HCT116 (cell line): Measurements from ENCODE around the gene PCBP3. TPM values are rescaled to one million over a fixed set of nuclear protein-coding genes. Genes with fewer than 3 reads are reported as not detected.

Experiments
- ATAC-seq: fragments of 200-7000 bp; cut with Tn5 transposase; 2 replicates; pipeline ENCODE4 v1.9.1; 2020; ENCODE audit warnings: mild to moderate bottlenecking, moderate library complexity
- BruUV-seq: library from RNA; stranded (reverse); fragments of 400-500 nt; replicated peaks from 2 replicates; lab custom pipeline; 2021; lab: Mats Ljungman, UMichigan
- CTCF ChIA-PET: fragments of 300-600 bp; sonication (Branson Sonifier 250); formaldehyde crosslinking; loops from one replicate; lab custom pipeline; 2021; ENCODE audit warnings: antibody characterized with exemption; lab: Charles Lee
- POLR2A ChIA-PET: fragments of 300-600, 350-600 bp; sonication (Branson Sonifier 250); formaldehyde crosslinking; loops from one replicate; lab custom pipeline; 2021; ENCODE audit warnings: antibody characterized with exemption; lab: Charles Lee
- RAD21 ChIA-PET, 2 experiments: fragments of 300-600 bp; sonication (Branson Sonifier 250); formaldehyde crosslinking; loops; one replicate each; lab custom pipeline; 2023; ENCODE audit warnings: low total read pairs in 2 of 2; ENCODE audit not compliant: uncharacterized antibody in 2 of 2, unreplicated experiment in 2 of 2, low non-redundant PET in 1 of 2; lab: Charles Lee
- DNase-seq: peaks from one replicate; pipeline ENCODE4 v3.0.0-alpha.2; 2010; ENCODE audit warnings: low read depth, low spot score
- H2AFZ ChIP-seq: fragments of 200-600 bp; shearing (Covaris generic), sonication (generic); 2 replicates; pipeline ENCODE4 v1.6.1; 2017; ENCODE audit warnings: low read depth, mixed run types, mixed read lengths, antibody characterized with exemption, low read length; ENCODE audit not compliant: poor library complexity, severe bottlenecking
- H3K27ac ChIP-seq: 2 replicates; pipeline ENCODE4 v1.5.1; 2012; ENCODE audit warnings: low read depth, low read length
- H3K27me3 ChIP-seq: fragments of 200-600 bp; sonication (generic); 2 replicates; pipeline ENCODE4 v1.6.1; 2016; ENCODE audit warnings: mixed run types, low read length, mixed read lengths; ENCODE audit not compliant: insufficient read depth
- H3K36me3 ChIP-seq, 2 experiments: fragments of 200-500 bp in 1 of 2; fragments of 200-600 bp in 1 of 2; sonication (Bioruptor generic) in 1 of 2; sonication (generic) in 1 of 2; 2 replicates each; pipeline versions ENCODE4 v1.5.1 to v1.6.1; 2014 to 2016; ENCODE audit warnings: low read length in 2 of 2, inconsistent platforms in 1 of 2, mixed read lengths in 1 of 2, mixed run types in 1 of 2; ENCODE audit not compliant: insufficient read depth in 2 of 2, control insufficient read depth in 1 of 2
- H3K4me1 ChIP-seq, 2 experiments: fragments of 200-600 bp in 1 of 2; sonication (generic) in 1 of 2; 2 replicates each; pipeline versions ENCODE4 v1.5.1 to v1.6.1; 2012 to 2017; ENCODE audit warnings: low read length in 2 of 2, inconsistent platforms in 1 of 2, mild to moderate bottlenecking in 1 of 2, mixed read lengths in 1 of 2, mixed run types in 1 of 2, moderate library complexity in 1 of 2; ENCODE audit not compliant: insufficient read depth in 2 of 2, control insufficient read depth in 1 of 2
- H3K4me2 ChIP-seq: fragments of 200-600 bp; sonication (generic); 2 replicates; pipeline ENCODE4 v1.6.1; 2017; ENCODE audit warnings: mixed run types, low read length, mixed read lengths
- H3K4me3 ChIP-seq, 2 experiments: fragments of 200-600 bp in 1 of 2; sonication (generic) in 1 of 2; replicated peaks in 1 of 2; 2 replicates each; pipeline ENCODE4 v1.5.1; 2011 to 2016; ENCODE audit warnings: low read length in 2 of 2, control low read depth in 1 of 2, low read depth in 1 of 2, mild to moderate bottlenecking in 1 of 2, mixed read lengths in 1 of 2, mixed run types in 1 of 2
- H3K79me2 ChIP-seq: fragments of 200-600 bp; sonication (generic); 2 replicates; pipeline ENCODE4 v1.6.1; 2017; ENCODE audit warnings: mild to moderate bottlenecking, mixed run types, low read length, moderate library complexity, mixed read lengths; ENCODE audit not compliant: insufficient read depth
- H3K9ac ChIP-seq: fragments of 200-600 bp; sonication (generic); 2 replicates; pipeline ENCODE4 v1.6.1; 2016; ENCODE audit warnings: low read length, mixed read lengths
- H3K9me2 ChIP-seq: fragments of 200-600 bp; sonication (generic), shearing (Covaris generic); 2 replicates; pipeline ENCODE4 v1.6.1; 2017; ENCODE audit warnings: mixed run types, mild to moderate bottlenecking, moderate library complexity; ENCODE audit not compliant: insufficient read depth
- H3K9me3 ChIP-seq, 2 experiments: fragments of 200-500 bp in 1 of 2; fragments of 200-600 bp in 1 of 2; sonication (Bioruptor generic) in 1 of 2; sonication (generic) in 1 of 2; 2 replicates each; pipeline ENCODE4 v1.6.1; 2014 to 2017; ENCODE audit warnings: low read length in 2 of 2, mixed read lengths in 2 of 2, inconsistent platforms in 1 of 2, low read depth in 1 of 2, mild to moderate bottlenecking in 1 of 2, mixed run types in 1 of 2, moderate library complexity in 1 of 2; ENCODE audit not compliant: control insufficient read depth in 1 of 2, insufficient read depth in 1 of 2
- H4K20me1 ChIP-seq: fragments of 200-600 bp; sonication (generic), shearing (Covaris generic); 2 replicates; pipeline ENCODE4 v1.6.1; 2017; ENCODE audit warnings: mixed run types, mild to moderate bottlenecking, moderate library complexity; ENCODE audit not compliant: insufficient read depth
- ATF3 ChIP-seq: IDR thresholded peaks from 2 replicates; pipeline ENCODE4 v1.6.1; 2012
- CBX3 ChIP-seq: IDR thresholded peaks from 2 replicates; pipeline ENCODE4 v1.6.1; 2012; ENCODE audit warnings: low read depth
- CEBPB ChIP-seq: IDR thresholded peaks from 2 replicates; pipeline ENCODE4 v1.6.1; 2012; ENCODE audit warnings: low read depth
- CTCF ChIP-seq, 3 experiments: fragments of 200-600 bp in 1 of 3; sonication (generic) in 1 of 3; IDR thresholded peaks in 2 of 3; conservative IDR thresholded peaks in 1 of 3; 2 replicates each; pipeline ENCODE4 v1.5.1; 2012 to 2017; ENCODE audit warnings: low read depth in 2 of 3, low read length in 2 of 3, antibody characterized with exemption in 1 of 3, borderline replicate concordance in 1 of 3, control low read depth in 1 of 3, mild to moderate bottlenecking in 1 of 3, mixed read lengths in 1 of 3, mixed run types in 1 of 3, moderate library complexity in 1 of 3; ENCODE audit not compliant: insufficient read depth in 1 of 3
- EGR1 ChIP-seq: IDR thresholded peaks from 2 replicates; pipeline ENCODE4 v1.6.1; 2012; ENCODE audit warnings: low read depth
- ELF1 ChIP-seq: IDR thresholded peaks from 2 replicates; pipeline ENCODE4 v1.6.1; 2012; ENCODE audit warnings: low read depth, borderline replicate concordance
- EZH2 ChIP-seq: fragments of 200-600 bp; sonication (generic); IDR thresholded peaks from 2 replicates; pipeline ENCODE4 v1.6.1; 2017; ENCODE audit warnings: antibody characterized with exemption, mixed run types
- FOSL1 ChIP-seq: IDR thresholded peaks from 2 replicates; pipeline ENCODE4 v1.6.1; 2012; ENCODE audit warnings: low read depth
- POLR2A ChIP-seq: IDR thresholded peaks from 2 replicates; pipeline ENCODE4 v1.7.0; 2011; ENCODE audit warnings: borderline replicate concordance; ENCODE audit not compliant: insufficient read depth, insufficient read length; ENCODE audit errors: extremely low read depth
- POLR2AphosphoS5 ChIP-seq: IDR thresholded peaks from 2 replicates; pipeline ENCODE4 v1.6.1; 2011; ENCODE audit warnings: mild to moderate bottlenecking, low read depth, low read length, moderate library complexity
- SIN3A ChIP-seq: IDR thresholded peaks from 2 replicates; pipeline ENCODE4 v1.6.1; 2012; ENCODE audit warnings: low read depth
- SP1 ChIP-seq: IDR thresholded peaks from 2 replicates; pipeline ENCODE4 v1.6.1; 2012; ENCODE audit warnings: low read depth
- TCF7L2 ChIP-seq: IDR thresholded peaks from 2 replicates; pipeline ENCODE4 v1.7.0; 2011; ENCODE audit warnings: borderline replicate concordance, inconsistent platforms; ENCODE audit not compliant: insufficient read depth, insufficient read length; ENCODE audit errors: extremely low read depth
- YY1 ChIP-seq: IDR thresholded peaks from 2 replicates; pipeline ENCODE4 v1.6.1; 2011; ENCODE audit warnings: low read length, low read depth, moderate library complexity, mild to moderate bottlenecking; ENCODE audit not compliant: insufficient replicate concordance; ENCODE audit errors: extremely low read depth
- ZBTB33 ChIP-seq: IDR thresholded peaks from 2 replicates; pipeline ENCODE4 v1.6.1; 2011; ENCODE audit warnings: mild to moderate bottlenecking, low read length, moderate library complexity; ENCODE audit not compliant: insufficient replicate concordance; ENCODE audit errors: extremely low read depth
- ZFX ChIP-seq: fragments of 450-650 bp; IDR thresholded peaks from 2 replicates; pipeline ENCODE4 v1.6.1; 2017
- intact Hi-C: fragments of 100-400 bp; cut with micrococcal nuclease; formaldehyde crosslinking; loops from 2 replicates; pipeline ENCODE4 v1.10.0; 2022
- total RNA-seq: library from RNA; stranded (reverse); gene quantifications from one replicate; pipeline ENCODE4 v1.2.1, GENCODE V29; 2021; ENCODE audit not compliant: unreplicated experiment

Gene PCBP3
- total RNA-seq, 1 experiment from 2014 or later, result 3.1 TPM

- TF ChIP-seq CTCF (IDR thresholded peaks at IDR 0.05 in 2 of 3, conservative IDR thresholded peaks at IDR 0.05 in 1 of 3; ENCODE audit: borderline replicate concordance in 1 of 3, insufficient read depth in 1 of 3, low read depth in 2 of 3, low read length in 2 of 3) (no peak), EZH2 (no peak), ZBTB33 (no peak), CEBPB (no peak)
- TF ChIP-seq, all 23 proteins: peak for 0
These were observed 80.9 kb downstream of the PCBP3 start (continued) for GRCh38 chr21:45724345-45724961.

GRCh38 chr21:45724994-45725843 lies 81.7 kb downstream of the PCBP3 start:
- Histone ChIP-seq H3K9me3 (no peaks in the 10 kb centered on the region), H3K27me3 (no peaks in the 10 kb centered on the region), H3K36me3 (no peaks in the 10 kb centered on the region), H3K4me1 (no peaks in the 10 kb centered on the region), H3K4me2 (no peak overlapping the region), H3K9me2 (no peaks in the 10 kb centered on the region), H3K27ac (no peak overlapping the region), H3K9ac (no peak overlapping the region), H2AFZ (no peak overlapping the region), H3K4me3 (no peak overlapping the region), H3K79me2 (no peaks in the 10 kb centered on the region), H4K20me1 (no peaks in the 10 kb centered on the region)
- ChIA-PET CTCF (no interaction called here), RAD21 (no interaction called here), POLR2A (no interaction called here)
- intact Hi-C loops, result no loop called here
- ATAC-seq (no peak), DNase-seq (no peak)
- BruUV-seq, result no TSS peak
- no peak for TF ChIP-seq ATF3
- no peak for TF ChIP-seq TCF7L2
- TF ChIP-seq POLR2AphosphoS5, result no peak
- no peak for TF ChIP-seq YY1
- TF ChIP-seq FOSL1, result no peak
- TF ChIP-seq EZH2, result no peak
- no peak for TF ChIP-seq EGR1
- TF ChIP-seq CTCF (IDR thresholded peaks at IDR 0.05 in 2 of 3, conservative IDR thresholded peaks at IDR 0.05 in 1 of 3; ENCODE audit: borderline replicate concordance in 1 of 3, insufficient read depth in 1 of 3, low read depth in 2 of 3, low read length in 2 of 3), result no peak
- no peak for TF ChIP-seq SP1
- TF ChIP-seq POLR2A, result no peak
- no peak for TF ChIP-seq ZFX
- no peak for TF ChIP-seq CBX3
- TF ChIP-seq ELF1, result no peak
- no peak for TF ChIP-seq SIN3A
